ENCODE data around the gene NRP1. TPM values are rescaled to one million over a fixed set of nuclear protein-coding genes. Genes with fewer than 3 reads are reported as not detected.

The NRP1 gene
- total and polyA plus RNA-seq, 10 donors, result 4.8 to 202 (median 138) TPM

DNA sequence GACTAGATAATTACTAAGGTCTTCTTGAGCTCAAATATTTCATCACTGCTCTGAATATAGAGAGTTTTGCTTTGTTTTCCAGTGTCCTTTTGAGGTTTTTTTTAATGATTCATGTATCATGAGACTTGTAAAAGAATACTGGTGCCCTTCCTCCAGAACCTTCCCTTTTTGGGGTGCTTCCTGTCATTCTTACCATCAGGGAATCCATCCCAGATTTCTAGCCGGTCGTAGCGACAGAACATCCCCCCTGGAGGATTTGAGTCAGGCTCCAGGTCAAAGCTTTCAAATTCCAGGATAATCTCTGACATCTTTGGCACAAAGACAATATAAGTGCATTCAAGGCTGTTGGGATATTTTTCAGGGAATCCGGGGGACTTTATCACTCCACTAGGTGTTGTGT is 71.0 kb downstream of the NRP1 start:
- H3K4me1 ChIP-seq, result peaks cover 0 to 18% (median 2%) of the 10 kb centered on the region in 6 donors
- intact Hi-C loops (cut with DNase I; ENCODE audit: low total_unique reads), result no loop called here
- H3K9me3 ChIP-seq, result no peaks in the 10 kb centered on the region
- TF ChIP-seq POLR2AphosphoS5 (IDR thresholded peaks at IDR 0.05) (no peak), POLR2A (IDR thresholded peaks at IDR 0.05) (no peak)
- TF ChIP-seq, protein P1, sequence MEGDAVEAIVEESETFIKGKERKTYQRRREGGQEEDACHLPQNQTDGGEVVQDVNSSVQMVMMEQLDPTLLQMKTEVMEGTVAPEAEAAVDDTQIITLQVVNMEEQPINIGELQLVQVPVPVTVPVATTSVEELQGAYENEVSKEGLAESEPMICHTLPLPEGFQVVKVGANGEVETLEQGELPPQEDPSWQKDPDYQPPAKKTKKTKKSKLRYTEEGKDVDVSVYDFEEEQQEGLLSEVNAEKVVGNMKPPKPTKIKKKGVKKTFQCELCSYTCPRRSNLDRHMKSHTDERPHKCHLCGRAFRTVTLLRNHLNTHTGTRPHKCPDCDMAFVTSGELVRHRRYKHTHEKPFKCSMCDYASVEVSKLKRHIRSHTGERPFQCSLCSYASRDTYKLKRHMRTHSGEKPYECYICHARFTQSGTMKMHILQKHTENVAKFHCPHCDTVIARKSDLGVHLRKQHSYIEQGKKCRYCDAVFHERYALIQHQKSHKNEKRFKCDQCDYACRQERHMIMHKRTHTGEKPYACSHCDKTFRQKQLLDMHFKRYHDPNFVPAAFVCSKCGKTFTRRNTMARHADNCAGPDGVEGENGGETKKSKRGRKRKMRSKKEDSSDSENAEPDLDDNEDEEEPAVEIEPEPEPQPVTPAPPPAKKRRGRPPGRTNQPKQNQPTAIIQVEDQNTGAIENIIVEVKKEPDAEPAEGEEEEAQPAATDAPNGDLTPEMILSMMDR (IDR thresholded peaks at IDR 0.05 in 8 of 11, conservative IDR thresholded peaks at IDR 0.05 in 3 of 11), result no peak
- peak overlapping the region in 2 of 8 donors; percentile 7 to 26 for H3K27ac ChIP-seq
- H3K27me3 ChIP-seq (replicated peaks in 1 of 7), result no peaks in the 10 kb centered on the region
- 73 to 89% (median 75%) methylated on average over 4 of the region's 4 CpGs for WGBS, 5 donors
- H3K4me3 ChIP-seq, result no peak overlapping the region
- H3K36me3 ChIP-seq, result peaks cover 0 to 35% (median 6%) of the 10 kb centered on the region in 6 donors
- DNase-seq, result no peak

- TF ChIP-seq, protein P1 (IDR thresholded peaks at IDR 0.05 in 8 of 11, conservative IDR thresholded peaks at IDR 0.05 in 3 of 11), result no peak
- TF ChIP-seq POLR2AphosphoS5 (IDR thresholded peaks at IDR 0.05), result no peak
- peaks cover 0 to 36% (median 6%) of the 10 kb centered on the region in 6 donors for H3K36me3 ChIP-seq
- no peaks in the 10 kb centered on the region for H3K9me3 ChIP-seq
- H3K27me3 ChIP-seq (replicated peaks in 1 of 7), result no peaks in the 10 kb centered on the region
- peaks cover 0 to 12% (median under 1%) of the 10 kb centered on the region in 6 donors for H3K4me1 ChIP-seq
- H3K4me3 ChIP-seq, result no peak overlapping the region
- intact Hi-C loops (cut with DNase I; ENCODE audit: low total_unique reads), result no loop called here
- peak overlapping the region in 2 of 8 donors; percentile 7 to 26 for H3K27ac ChIP-seq
- DNase-seq, result no peak
- WGBS, 5 donors, result 54 to 78% (median 71%) methylated on average over 3 of the region's 3 CpGs
Observed at GRCh38 chr10:33262871-33263270, 71.6 kb downstream of the NRP1 start.

DNA sequence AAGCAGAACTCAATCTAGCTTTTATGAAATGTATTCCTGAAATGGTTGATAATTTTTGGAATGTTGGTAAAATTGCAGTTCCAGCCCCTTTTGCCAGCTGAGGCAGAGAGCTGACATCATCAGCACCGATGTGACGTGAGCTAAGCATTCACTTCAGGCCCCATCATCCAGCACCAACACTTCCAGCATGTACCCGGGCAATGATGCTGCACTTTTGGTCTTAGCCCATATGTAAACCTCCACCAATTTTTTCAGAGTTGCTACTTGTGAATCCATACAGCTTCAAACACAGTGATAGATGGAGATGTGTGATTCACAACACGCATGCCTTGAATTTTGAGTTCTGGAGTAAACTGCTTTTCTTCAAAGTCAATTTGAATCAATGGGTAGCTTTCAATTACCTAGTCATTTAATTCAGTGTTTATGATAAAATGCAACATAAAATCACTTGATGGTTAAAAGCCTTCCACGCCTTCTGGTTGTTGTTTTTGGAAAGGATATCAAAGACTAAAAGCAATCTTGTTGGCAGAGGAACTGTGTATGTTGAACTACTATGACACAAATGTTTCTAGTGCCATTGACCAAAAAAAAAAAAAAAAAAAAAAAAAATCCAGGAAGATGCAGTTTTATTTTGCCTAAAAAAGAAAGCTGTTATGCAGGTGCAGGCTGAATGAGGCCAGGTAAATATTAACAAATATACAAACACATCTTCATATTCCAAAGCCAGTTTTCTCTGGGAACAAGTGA is 73.9 kb downstream of the NRP1 start:
- no peak overlapping the region for H3K4me3 ChIP-seq
- 83 to 89% (median 87%) methylated on average over 5 of the region's 5 CpGs for whole genome bisulfite sequencing, 5 donors
- H3K27me3 ChIP-seq (replicated peaks in 1 of 7), result no peaks in the 10 kb centered on the region
- no peak for DNase-seq
- TF ChIP-seq, protein P1 (IDR thresholded peaks at IDR 0.05 in 8 of 11, conservative IDR thresholded peaks at IDR 0.05 in 3 of 11), result no peak
- no peak for TF ChIP-seq POLR2AphosphoS5 (IDR thresholded peaks at IDR 0.05)
- TF ChIP-seq POLR2A (IDR thresholded peaks at IDR 0.05), result no peak
- peaks cover 0 to 53% (median 8%) of the 10 kb centered on the region in 6 donors for H3K36me3 ChIP-seq
- peaks cover 0 to 6% (median 0%) of the 10 kb centered on the region in 6 donors for H3K4me1 ChIP-seq
- no peak overlapping the region for H3K27ac ChIP-seq
- H3K9me3 ChIP-seq, result no peaks in the 10 kb centered on the region
- intact Hi-C loops (cut with DNase I; ENCODE audit: low total_unique reads), result no loop called here

DNA sequence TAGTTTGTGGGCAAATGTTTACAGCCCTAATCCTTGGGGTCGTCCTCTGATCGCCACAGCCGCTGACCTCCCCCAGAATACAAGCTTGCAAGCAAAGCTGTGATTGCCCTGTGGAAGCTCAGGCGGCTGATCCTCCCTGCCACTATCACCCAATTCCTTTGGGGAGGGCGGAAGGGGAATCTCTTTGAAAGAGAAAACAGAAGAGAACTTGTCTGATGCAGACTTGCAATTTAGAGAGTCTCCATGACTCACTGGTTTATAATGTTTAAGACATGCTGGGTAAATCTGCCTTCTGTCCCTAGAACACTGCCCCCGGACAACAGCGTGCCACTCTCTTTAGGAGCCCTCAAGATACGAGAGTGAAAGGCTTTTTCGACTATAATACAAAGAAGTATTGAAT is 75.5 kb downstream of the NRP1 start:
- TF ChIP-seq POLR2AphosphoS5 (IDR thresholded peaks at IDR 0.05) (no peak), POLR2A (IDR thresholded peaks at IDR 0.05) (no peak)
- TF ChIP-seq, protein P1 (IDR thresholded peaks at IDR 0.05 in 8 of 11, conservative IDR thresholded peaks at IDR 0.05 in 3 of 11), result no peak
- H3K4me3 ChIP-seq, result no peak overlapping the region
- no peak for DNase-seq
- no peak overlapping the region for H3K27ac ChIP-seq
- peaks cover 0 to 66% (median 8%) of the 10 kb centered on the region in 6 donors for H3K36me3 ChIP-seq
- H3K27me3 ChIP-seq (replicated peaks in 1 of 7), result no peaks in the 10 kb centered on the region
- peaks cover 0 to 6% (median 0%) of the 10 kb centered on the region in 6 donors for H3K4me1 ChIP-seq
- intact Hi-C loops (cut with DNase I; ENCODE audit: low total_unique reads), result no loop called here
- 77 to 93% (median 88%) methylated on average over 9 of the region's 9 CpGs for WGBS, 5 donors
- no peaks in the 10 kb centered on the region for H3K9me3 ChIP-seq

Measured in spleen (tissue), 11 donors.